ENCODE data around the gene DYRK4.

- TF ChIP-seq CTCF (IDR thresholded peaks at IDR 0.05) (no peak), POLR2AphosphoS5 (IDR thresholded peaks at IDR 0.05) (no peak)
These were observed 33.9 kb downstream of the DYRK4 start for GRCh38 chr12:4595881-4596280.

All from breast epithelium (tissue), 3 donors.